NCI-H1694 treated with DMSO at 0.1 percent for 48 hours (cell line): ENCODE results near the gene HPGD.

Experiments
- DNase-seq: peaks from one replicate; lab custom pipeline; 2025; lab: John Stamatoyannopoulos, UW

HPGD gene

DNA sequence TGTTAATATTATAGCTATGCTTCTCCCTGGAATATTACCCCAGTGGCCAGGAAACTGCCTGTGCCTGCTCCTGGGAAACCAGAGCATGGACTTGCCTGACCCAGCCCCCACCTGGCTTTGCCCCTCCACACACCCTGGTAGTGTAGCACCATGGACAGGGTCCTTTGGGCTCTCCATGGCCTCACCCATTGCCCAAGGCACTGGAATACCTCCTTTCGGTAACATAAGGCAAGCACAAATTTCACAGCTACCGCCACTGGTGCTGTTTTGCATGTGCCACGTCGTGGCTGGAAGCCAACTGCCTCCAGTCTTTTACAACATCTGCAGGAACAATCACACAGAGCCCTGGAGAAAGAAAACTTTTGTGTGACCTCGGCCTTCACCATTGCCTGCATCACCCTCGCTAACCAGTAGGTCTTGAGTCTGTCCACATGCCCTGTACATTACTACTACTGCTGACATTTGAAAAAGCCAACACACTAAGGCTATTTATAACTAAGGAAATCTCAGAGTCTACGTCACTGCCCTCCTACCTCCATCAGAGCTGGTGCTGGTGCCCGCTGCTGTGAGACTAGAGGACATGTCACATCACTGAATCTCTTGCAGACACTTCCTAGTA lies 47.7 kb downstream of the HPGD start:
- no peak for DNase-seq

DNA sequence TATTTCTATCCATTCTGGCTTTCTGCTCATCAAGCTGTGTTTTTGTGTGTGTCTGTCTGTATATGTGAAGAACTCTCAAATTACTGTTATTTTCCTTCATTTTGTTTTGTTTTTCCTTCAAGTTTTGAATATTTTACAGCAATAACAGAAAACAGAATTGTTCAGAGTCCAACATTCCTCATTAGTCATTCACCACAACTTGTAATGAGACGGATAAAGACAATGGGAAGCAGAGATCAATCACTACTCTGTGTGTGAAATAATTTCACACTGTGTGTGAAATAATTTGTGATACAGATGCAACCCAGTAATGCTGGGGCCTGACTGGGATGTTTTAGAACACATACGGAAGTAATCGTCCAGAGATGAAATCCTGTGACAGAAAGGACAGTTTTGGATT lies 55.2 kb downstream of the HPGD start:
- DNase-seq, result no peak

DNA sequence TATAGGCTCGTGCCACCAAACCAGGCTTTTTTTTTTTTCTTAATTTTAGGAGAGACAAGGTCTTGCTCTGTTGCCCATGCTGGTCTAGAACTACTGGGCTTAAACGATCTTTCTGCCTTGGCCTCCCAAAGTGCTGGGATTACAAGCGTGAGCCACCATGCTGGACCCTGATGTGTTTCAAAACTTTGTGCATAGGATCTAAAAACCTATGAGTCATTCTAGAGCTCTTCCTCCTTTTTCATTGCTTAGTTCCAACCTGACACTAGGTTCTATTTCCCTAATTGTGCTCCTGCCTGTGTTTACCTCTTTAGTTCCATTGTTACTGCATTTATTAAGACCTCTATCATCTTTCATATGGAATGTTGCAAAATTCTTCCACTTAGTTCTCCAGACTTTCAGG lies 57.3 kb downstream of the HPGD start:
- no peak for DNase-seq

DNA sequence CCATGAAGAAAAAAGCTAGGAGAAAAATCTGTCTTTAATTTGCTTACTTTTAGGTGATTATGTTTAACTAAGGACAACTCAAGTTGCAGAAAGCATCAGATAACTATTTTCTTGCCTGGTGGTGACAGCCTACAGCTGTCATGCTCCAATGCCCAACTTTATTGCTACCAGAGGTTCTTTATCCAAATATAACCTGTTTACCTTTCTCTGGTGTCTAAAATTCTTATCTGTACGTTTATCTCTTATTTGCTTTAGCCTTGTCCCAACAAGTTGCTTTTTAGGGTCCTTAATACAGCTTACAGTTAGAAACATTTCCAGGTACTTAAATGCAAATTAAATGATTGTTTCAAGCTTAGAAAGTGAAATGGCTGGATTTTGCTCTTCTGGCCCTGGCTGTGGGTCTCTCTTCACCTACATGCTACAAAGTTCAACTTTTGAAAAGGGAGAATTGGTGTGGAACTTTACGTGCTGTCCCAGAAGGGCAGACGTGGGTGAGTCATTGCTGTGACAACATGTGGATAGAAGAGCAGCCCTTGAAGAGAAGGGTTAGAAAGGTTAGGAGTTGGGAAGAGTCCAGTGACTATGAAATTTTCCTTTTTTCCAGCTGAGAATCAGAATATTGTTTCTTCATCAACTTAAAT lies 60.7 kb downstream of the HPGD start:
- DNase-seq, result no peak

DNA sequence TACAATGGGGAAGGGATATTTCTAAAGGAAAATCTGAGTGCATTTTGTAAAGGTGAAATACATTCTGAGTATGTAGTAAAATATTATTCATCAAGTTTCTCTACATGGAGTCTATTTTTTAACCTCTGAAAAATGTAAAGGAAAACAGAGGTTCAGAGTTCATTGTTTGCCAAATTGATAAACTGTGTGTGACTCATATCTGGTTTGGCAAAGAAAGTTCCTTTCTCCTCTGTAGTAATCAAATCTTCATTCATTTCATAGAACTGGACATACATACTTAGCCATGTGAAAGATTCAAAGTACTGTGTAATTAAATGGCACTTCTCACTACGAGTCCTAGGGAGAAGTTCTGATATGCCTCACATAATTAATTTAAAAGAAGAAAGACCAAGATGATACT lies 61.6 kb downstream of the HPGD start:
- DNase-seq, result no peak

DNA sequence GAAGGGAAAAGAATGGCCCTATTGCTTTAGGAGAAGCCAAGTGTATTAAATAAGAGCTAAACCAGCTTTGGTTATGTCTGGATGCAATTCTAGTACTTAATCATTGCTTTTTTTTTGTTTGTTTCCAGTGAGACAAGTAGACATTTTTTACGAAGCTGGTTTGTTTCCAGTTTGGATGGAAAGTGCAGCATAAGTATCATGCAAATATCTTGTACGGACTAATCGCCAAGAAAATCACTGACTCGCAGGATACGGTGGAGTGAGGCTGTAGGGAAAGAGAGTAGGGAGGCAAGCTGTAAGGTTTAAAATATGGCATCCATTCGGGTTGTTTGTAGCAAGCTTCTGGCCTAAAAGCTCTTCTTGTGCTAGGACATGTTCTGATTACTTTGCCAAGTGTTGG lies 64.8 kb downstream of the HPGD start:
- no peak for DNase-seq

DNA sequence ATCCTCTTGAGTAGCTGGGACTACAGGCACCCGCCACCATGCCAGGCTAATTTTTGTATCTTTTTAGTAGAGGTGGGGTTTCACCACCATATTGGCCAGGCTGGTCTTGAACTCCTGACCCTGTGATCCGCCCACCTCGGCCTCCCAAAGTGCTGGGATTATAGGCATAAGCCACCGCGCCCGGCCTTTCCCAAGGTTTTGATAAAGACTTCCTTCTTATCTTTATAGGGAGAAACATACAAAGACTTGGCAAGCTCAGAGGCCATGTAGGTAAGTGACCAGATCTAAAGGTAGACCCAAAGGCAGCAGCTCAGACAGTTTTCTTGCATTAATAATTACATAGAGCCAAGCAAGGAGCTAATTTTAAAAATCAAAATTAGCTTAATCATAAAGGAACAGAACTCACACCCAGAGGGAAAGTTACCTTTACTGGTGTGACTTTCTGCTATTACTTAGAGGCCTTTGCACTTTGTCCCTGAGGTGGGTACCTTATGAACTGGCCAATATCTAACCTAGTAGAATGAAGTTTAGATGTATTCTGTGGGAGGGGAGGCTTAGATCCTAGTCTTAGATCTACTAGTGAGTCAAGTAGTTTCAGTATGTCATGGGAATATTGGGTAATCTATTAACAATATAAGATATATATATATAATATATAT lies 67.3 kb downstream of the HPGD start:
- DNase-seq, result no peak

DNA sequence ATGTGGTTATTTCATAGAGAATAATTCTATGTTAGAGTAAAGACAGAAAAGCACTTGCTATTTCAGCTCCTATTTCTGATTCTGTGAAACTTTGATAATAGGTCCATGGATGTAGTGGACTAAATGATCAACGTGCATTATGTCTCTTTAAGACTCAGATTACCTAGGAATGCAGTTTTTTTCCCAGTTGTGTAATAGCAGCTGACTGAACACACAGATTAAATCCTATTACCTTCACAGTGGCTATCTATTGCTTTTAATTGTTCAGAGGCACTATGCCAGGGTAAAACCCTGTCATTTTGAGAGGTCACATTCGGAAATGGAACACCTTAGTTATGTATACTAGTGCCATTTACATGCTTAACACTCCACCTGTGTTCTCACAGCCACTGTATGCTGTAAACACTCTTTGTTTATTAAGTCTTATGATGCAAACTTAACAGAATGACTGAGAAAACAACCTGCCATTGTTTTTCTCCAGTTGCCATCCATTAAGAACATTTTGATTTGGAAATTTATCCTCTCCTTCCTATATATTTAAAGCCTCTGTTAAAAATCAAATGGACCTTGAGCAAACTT lies 70.5 kb downstream of the HPGD start:
- DNase-seq, result no peak

DNA sequence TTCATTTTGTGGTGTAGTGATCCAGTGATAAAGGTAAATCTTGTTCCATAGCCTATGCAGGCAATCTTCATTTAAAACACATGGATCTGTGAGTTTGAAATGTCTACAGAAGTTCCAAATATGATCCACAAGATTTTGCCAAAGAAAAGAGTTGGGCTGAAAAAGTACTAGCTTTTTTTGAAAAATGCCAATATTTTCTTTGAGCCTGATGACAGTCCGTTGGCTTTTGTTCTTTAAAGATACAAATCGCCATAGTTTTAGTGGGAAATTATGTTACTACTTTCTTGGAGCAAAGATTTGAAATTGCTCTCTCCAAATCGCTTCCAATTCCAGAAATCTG lies 71.5 kb downstream of the HPGD start:
- DNase-seq, result no peak

DNA sequence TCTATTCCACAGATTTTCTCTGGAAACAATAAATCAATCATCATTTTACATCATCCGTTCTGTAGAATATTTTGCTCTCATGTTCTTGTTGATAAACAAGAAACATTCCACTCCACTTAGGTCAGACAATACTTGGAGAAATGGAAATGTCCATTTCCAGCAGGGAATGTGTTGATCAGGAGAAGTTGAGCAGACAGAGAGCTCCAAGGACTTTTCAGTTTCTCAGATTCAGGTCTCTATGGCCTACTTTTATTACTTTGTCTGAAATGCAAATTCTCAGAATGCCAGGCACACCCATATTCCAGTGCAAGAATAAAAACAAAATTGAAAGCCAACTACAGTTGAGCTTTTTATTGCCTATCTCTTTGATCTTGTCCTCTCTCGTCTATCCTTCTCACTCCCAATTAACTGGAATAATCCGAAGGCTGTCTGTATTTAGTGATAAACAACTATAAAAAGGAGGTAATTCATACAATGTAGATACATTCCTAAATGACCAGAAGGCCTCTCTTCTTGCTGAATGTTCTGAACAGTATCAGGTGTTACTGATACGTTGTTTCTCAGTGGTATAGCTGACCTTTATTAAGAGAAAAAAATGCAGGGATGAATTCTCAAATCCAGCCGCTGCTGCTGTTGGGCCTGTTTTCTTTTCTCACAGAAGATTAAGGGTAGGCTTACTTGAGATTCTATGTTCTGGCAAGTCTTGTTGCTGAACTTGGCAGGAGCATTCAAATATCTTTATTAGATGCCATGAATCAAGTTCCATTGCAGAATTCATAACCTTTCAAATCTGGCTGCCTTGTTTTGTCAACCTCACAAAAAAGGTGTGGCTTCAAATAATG lies 72.1 kb downstream of the HPGD start:
- DNase-seq, result no peak

DNA sequence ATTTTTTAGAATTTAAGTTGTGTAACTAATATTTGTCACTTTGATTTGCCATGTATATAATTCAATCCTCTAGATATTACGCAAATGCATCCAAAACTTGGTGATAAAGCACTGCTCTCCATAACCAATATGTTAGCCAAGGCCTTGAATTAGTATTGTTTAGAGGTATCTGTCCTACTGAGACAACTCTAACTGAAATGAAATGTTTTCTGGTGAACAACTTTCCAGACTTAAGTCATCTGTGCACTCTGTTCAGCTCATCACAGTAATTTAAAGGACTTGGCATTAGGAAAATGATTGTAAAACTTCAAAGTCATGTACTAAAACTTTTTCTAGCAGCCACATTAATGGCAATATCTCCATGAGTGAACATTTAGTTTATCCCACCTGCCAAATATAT lies 73.1 kb downstream of the HPGD start:
- no peak for DNase-seq

DNA sequence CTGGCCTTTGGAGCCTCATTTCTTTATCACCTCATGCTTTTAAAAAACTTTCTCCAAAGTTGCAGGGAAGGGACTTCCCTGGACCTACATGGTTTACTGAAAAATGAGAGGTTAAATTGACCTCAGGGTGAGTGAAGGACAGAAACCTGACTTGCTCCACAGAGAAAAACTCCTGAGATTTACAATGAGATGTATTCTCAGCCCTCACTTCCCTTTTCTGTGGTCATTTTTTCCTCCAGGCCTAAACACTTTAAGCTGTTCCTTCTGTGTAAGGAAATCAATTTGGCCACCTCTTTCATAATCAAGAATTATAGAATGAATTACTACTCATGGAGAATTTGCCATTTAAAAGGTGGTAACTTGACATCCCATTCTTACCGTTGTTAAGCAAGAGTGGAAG lies 77.9 kb downstream of the HPGD start:
- no peak for DNase-seq
